IPS-NIHi7 (cell line): ENCODE data around the gene LDLRAD3.

ENCODE experiments used
- DNase-seq: peaks from one replicate; pipeline ENCODE4 v3.0.0; 2012; ENCODE audit warnings: mixed read lengths; ENCODE audit errors: extremely low spot score

Gene LDLRAD3

GRCh38 chr11:36077368-36077767 is 133.5 kb downstream of the LDLRAD3 start:
- DNase-seq = no peak

GRCh38 chr11:36077886-36078685 is 134.2 kb downstream of the LDLRAD3 start:
- DNase-seq = no peak

GRCh38 chr11:36078686-36079055 is 134.8 kb downstream of the LDLRAD3 start:
- DNase-seq = no peak

DNA sequence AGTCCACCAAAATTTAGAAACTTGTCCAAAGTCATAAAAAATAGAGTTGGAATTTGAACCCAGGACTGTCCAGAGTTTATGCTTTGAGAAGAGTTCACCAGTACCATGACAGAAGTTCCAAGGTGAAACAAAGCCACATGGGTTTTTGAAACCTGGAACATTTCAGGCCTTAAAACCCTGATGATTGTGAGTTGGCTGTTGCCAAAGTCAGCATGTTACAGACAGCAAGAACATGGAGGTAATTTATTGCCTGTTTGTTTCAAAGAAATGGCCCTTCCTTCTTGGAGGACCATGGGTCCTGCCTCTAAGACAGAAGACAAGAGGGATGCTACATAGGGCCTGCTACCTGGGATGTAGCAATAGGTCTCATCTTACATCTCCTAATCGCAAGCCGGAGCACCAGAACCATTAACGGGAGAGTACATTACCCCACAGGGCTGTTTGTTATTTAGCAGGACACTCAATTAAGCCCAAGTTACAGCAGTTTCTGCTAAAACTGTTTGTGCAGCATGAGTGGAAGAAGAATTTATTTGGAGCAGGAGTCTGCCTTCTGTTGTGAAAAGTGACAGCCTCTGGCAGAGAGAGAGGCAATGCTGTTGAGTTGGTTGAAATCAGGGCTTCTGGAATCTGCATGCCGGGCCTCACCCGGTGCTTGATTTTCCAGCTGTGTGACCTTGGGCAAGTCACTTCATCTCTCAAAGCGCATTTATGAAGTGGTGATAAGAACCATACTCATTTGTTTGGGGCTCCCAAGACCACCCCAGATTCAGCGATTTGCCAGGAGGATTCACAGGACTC is 136.2 kb downstream of the LDLRAD3 start:
- DNase-seq = no peak

DNA sequence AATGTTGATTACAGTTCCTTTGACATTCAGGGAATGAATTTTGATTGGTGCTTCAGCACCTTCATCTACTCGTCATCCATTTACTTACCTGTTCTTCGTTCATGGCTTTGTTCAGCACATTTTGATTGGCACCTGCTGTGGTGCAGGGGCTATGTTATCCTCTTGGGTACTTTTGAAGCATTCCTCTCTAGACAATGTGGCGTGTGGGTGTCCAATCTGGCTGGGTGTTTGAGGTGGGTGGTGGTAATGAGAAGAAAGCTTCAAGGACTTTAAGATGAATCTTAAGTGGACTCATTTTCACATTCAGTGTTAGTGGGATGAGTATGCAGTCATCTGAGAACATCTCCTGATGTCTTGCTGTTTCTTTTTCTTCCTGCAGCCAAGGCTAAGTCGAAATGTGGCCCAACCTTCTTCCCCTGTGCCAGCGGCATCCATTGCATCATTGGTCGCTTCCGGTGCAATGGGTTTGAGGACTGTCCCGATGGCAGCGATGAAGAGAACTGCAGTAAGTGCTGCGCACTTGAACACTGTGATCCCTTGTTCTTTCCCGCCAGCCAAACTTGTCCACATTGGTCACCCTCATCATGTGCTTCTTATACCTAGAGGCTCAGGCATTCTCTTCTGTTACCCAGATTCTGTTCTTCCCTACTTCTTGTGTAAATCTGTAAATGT is 137.5 kb downstream of the LDLRAD3 start:
- DNase-seq = no peak

DNA sequence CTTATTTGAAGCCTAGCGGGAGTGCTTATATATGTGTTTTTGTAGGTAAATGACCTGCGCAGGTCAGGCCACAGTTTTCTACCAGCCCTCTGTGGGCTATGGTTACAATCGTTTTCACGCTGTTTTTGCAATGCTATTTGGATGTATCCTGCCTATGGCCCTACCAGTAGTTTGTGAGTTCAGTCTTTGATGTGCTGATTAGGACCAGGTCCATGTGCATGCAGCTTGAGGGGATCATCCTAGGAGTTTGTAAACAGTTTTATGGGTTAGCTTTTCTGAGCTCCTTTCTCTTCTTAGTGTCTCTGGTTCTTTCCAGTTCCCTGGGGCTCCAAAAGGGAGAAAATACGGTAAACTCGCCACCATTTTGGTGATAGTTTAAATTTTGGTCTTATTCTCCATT is 142.5 kb downstream of the LDLRAD3 start:
- DNase-seq = peak; percentile 49

DNA sequence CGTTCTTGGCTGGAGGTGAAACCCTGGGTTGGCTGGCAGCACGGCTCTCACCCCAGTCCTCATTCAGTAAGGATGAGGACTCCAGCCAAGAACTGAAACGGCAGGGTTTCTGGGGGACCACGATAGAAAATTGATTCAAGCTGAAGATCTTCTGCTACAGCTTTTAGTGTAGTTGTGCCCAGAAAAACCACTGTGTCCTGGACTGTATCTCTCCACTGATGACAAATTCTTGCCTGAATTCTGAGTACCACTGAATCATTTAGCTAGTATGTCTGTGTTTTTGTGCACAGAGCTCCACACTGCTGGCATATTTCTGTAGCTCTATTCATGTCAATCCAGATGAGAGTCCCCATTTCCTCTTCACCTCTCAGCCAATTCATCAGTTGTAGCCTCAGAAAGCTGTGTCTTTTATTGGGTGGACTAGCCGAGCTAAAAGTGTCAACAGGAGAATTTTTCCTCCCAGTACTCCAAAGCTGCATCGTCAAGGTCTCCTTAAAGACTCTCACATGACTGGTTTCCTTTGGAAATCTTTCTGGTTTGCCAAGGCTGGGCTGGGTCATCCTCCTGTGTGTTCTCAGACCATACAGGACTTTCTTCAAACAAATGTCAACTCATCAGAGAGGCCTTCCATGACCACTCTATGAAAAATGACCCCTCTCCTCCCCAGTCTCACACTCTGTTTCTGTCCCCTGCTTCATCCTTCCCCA is 144.6 kb downstream of the LDLRAD3 start:
- DNase-seq = no peak

GRCh38 chr11:36089920-36090319 is 146.1 kb downstream of the LDLRAD3 start:
- DNase-seq = no peak

- peak; percentile 38 for DNase-seq
These were observed 146.7 kb downstream of the LDLRAD3 start for GRCh38 chr11:36090356-36091109.

GRCh38 chr11:36091256-36091811 is 147.5 kb downstream of the LDLRAD3 start:
- no peak for DNase-seq

DNA sequence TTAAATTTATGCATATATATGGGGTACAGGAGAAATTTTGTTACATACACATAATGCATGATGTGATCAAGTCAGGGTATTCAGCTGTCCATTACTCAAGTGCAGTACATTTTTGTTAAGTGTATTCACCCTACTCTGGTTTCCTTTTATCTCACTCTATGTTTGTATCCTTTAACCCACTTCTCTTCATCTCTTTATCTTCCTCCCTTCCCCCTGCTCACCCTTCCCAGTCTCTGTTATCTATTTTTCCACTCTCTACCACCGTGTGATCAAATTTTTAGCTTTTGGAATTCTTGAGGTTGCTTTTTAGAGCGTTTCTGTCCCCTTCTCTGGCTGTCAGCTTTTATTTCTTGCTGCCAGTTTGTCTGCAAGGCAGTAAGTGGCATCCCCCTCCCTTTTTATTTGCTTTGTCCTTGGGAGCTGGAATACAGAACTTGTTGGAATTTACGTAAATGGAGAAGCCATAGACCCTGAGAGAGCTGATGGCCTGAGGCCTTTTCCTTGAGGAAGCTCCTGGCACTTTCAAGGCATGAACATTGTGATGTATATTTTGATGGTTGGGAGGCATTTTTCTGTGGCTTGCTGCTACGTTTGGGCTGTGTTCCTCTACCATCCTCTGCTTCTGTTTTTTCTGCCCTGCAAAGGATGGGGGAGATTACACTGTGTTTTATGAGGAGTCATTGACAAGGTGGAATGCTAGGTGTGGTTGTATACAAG is 148.6 kb downstream of the LDLRAD3 start:
- DNase-seq = peak; percentile 48

DNA sequence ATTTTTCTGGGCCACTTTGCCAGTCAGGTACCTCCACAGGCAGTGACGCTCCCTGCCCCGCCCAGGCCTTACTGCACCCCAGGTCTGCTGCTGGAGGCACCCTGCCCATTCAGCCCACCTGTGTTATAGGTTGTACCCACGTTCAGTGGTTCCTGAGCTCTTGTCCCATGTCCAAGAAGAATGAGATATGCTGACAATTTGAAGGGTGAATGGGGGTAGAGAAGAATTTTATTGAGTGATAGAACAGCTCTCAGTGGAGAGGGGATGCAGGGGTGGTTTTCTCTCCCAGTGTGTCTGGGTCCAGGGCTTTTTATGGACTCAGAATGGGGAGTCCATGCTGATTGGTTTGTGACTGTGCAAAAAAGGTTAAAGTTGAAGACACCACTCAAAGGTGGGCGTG is 149.7 kb downstream of the LDLRAD3 start:
- DNase-seq = no peak

GRCh38 chr11:36094164-36094563 is 150.3 kb downstream of the LDLRAD3 start:
- DNase-seq = no peak

- no peak for DNase-seq
These were observed 151.9 kb downstream of the LDLRAD3 start for GRCh38 chr11:36095716-36096115.

GRCh38 chr11:36097219-36097650 is 153.4 kb downstream of the LDLRAD3 start:
- no peak for DNase-seq

DNA sequence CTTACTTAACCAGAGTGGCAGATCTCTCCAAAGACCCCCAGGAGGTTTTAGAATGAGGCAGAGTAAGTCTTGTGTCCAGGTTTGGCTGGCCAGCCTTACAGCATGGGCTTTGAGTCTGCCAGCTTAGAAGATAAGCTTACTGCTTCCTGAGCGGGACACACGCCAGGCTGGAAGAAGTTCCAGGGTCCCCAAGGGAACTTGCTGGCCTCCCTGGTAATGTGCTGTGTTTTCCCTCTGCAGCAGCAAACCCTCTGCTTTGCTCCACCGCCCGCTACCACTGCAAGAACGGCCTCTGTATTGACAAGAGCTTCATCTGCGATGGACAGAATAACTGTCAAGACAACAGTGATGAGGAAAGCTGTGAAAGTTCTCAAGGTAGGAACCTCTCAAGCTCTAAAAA is 154.2 kb downstream of the LDLRAD3 start:
- no peak for DNase-seq

DNA sequence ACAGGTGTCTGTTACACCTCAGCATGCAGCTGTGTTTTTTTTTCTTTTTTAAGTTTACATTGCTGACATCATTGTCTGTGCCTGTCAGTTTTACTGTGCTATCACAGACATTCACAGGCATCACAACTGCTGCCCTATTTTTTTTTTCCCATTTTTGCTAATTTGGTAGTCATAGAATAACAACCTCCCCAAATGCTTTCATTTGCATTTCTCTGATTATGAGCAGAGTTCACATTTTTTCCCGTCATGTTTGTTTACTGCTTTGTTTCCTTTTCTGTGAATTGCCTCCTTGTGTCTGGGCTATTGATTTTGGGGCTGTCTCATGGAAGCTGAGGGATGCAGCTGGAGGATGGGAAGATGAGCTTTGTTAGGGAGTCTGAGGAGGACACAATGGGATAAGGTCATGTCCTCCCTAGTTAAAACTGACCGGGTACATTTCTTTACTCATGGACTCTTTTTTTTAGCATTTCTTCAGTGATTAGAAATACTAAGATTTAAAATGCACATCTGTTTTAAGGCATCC is 155.1 kb downstream of the LDLRAD3 start:
- no peak for DNase-seq

DNA sequence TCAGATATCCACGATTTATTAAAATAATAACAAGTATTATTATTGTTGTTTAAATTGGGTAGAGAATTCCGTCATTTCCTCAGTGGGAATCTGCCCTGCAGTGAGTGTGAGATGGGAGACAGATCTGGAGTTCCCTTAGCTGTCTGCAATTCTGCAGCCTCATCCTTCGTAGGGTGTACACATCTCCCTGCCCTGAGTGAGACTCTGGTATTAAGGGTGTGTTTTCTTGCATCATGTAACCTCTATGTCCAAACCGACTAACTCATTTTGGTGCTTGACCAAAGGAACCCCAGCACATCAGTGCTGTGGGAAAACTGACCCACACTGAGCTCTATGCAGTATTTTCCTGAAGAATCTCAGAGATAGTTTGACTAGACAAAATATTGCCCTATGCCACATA is 157.6 kb downstream of the LDLRAD3 start:
- no peak for DNase-seq

DNA sequence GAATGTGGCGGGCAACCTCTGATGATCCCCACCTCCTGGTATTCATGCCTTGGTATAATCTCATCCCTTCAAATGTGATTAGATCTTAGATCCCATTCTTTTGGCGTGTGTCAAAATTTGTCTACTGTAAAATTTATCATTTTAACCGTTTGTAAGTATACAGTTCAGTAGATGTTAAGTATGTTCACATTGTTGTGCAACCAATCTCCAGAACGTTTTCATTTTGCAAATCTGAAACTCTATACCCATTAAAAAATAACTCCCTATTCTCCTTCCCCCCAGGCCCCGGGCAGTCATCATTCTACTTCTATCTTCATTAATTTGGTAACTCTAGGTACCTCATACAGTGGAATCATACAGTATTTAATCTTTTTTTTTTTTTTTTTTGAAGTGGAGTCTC is 159.0 kb downstream of the LDLRAD3 start:
- no peak for DNase-seq
